Endothelial cell of umbilical vein (primary cell): Measurements from ENCODE around the gene MAL. TPM values are rescaled to one million over a fixed set of nuclear protein-coding genes. Genes with fewer than 3 reads are reported as not detected.

Source experiments
- BruUV-seq: library from RNA; stranded (reverse); fragments of 400-500 nt; replicated peaks from 2 replicates; lab custom pipeline; 2021; lab: Mats Ljungman, UMichigan
- CTCF ChIA-PET: fragments of 300-600, 350-600 bp; sonication (Branson Sonifier 250); formaldehyde crosslinking; loops from one replicate; lab custom pipeline; 2021; ENCODE audit warnings: antibody characterized with exemption, inconsistent platforms; lab: Charles Lee
- POLR2A ChIA-PET: fragments of 300-600, 350-600 bp; sonication (Branson Sonifier 250); formaldehyde crosslinking; loops from one replicate; lab custom pipeline; 2021; ENCODE audit warnings: antibody characterized with exemption, inconsistent platforms; lab: Charles Lee
- DNase-seq: peaks from one replicate; pipeline ENCODE4 v3.0.0-alpha.2; 2011; ENCODE audit warnings: low read depth, low spot score
- FAIRE-seq: peaks from 2 replicates; lab custom pipeline; 2011; peaks lifted over from hg19 to GRCh38; lab: Jason Lieb, UNC
- H2AFZ ChIP-seq: 2 replicates; pipeline ENCODE4 v1.6.0; 2012; ENCODE audit warnings: low read depth, low read length, control low read depth, inconsistent platforms
- H3K27ac ChIP-seq: 2 replicates; pipeline ENCODE4 v1.5.1; 2011; ENCODE audit warnings: low read depth, mild to moderate bottlenecking, control low read depth, low read length, moderate library complexity; ENCODE audit not compliant: insufficient read depth
- H3K27me3 ChIP-seq, 2 experiments: 2 replicates each; pipeline versions ENCODE4 v1.6.0 to v1.6.1; 2011; ENCODE audit warnings: low read length in 2 of 2, mixed read lengths in 1 of 2; ENCODE audit not compliant: control insufficient read depth in 2 of 2, insufficient read depth in 2 of 2
- H3K36me3 ChIP-seq, 2 experiments: 2 replicates in 1 of 2; 3 replicates in 1 of 2; pipeline ENCODE4 v1.5.1; 2011; ENCODE audit warnings: low read length in 2 of 2, mild to moderate bottlenecking in 1 of 2, moderate library complexity in 1 of 2; ENCODE audit not compliant: control insufficient read depth in 2 of 2, insufficient read depth in 2 of 2; ENCODE audit errors: extremely low read depth in 1 of 2
- H3K4me1 ChIP-seq: 3 replicates; pipeline ENCODE4 v1.5.1; 2011; ENCODE audit warnings: mild to moderate bottlenecking, low read length; ENCODE audit not compliant: control insufficient read depth, insufficient read depth; ENCODE audit errors: extremely low read depth
- H3K4me2 ChIP-seq: 2 replicates; pipeline ENCODE4 v1.6.1; 2011; ENCODE audit warnings: low read length, control low read depth, mixed read lengths; ENCODE audit not compliant: insufficient read depth
- H3K4me3 ChIP-seq, 3 experiments: fragments of 200-600 bp in 1 of 3; sonication (generic), shearing (Covaris generic) in 1 of 3; replicated peaks in 1 of 3; 2 replicates each; pipeline ENCODE4 v1.5.1; 2011 to 2016; ENCODE audit warnings: control low read depth in 3 of 3, low read length in 3 of 3, mild to moderate bottlenecking in 2 of 3, inconsistent platforms in 1 of 3, low read depth in 1 of 3, moderate library complexity in 1 of 3; ENCODE audit not compliant: insufficient read depth in 1 of 3
- H3K79me2 ChIP-seq: 2 replicates; pipeline ENCODE4 v1.6.0; 2012; ENCODE audit warnings: low read length, inconsistent platforms; ENCODE audit not compliant: control insufficient read depth, insufficient read depth
- H3K9ac ChIP-seq: replicated peaks from 2 replicates; pipeline ENCODE3; 2011; ENCODE audit warnings: low read length, control low read depth; ENCODE audit not compliant: insufficient read depth; ENCODE audit errors: extremely low read depth
- H3K9me1 ChIP-seq: replicated peaks from 3 replicates; pipeline ENCODE4 v1.6.0; 2011; ENCODE audit warnings: mild to moderate bottlenecking, low read length; ENCODE audit not compliant: control insufficient read depth, insufficient read depth; ENCODE audit errors: extremely low read depth
- H3K9me3 ChIP-seq: replicated peaks from 2 replicates; pipeline ENCODE4 v1.5.1; 2012; ENCODE audit warnings: low read length, inconsistent platforms; ENCODE audit not compliant: control insufficient read depth, insufficient read depth
- H4K20me1 ChIP-seq: replicated peaks from 2 replicates; pipeline ENCODE3; 2011; ENCODE audit warnings: mild to moderate bottlenecking, low read length; ENCODE audit not compliant: control insufficient read depth, insufficient read depth; ENCODE audit errors: extremely low read depth
- CTCF ChIP-seq, 2 donors: IDR thresholded peaks; 1 replicate in 1 of 2; 2 replicates in 1 of 2; pipeline ENCODE4 v1.5.1; 2011; ENCODE audit warnings: low read length in 2 of 2, mild to moderate bottlenecking in 2 of 2, moderate library complexity in 2 of 2, control low read depth in 1 of 2, inconsistent platforms in 1 of 2, low read depth in 1 of 2; ENCODE audit not compliant: insufficient read depth in 1 of 2; ENCODE audit errors: extremely low read depth in 1 of 2
- EZH2 ChIP-seq: IDR thresholded peaks from 2 replicates; pipeline ENCODE4 v1.6.1; 2012; ENCODE audit warnings: borderline replicate concordance, low read depth, mild to moderate bottlenecking, moderate library complexity, low read length, inconsistent platforms; ENCODE audit not compliant: severe bottlenecking
- FOS ChIP-seq: IDR thresholded peaks from 2 replicates; pipeline ENCODE4 v1.6.1; 2011; ENCODE audit warnings: mild to moderate bottlenecking, low read length, moderate library complexity, borderline replicate concordance; ENCODE audit not compliant: insufficient read depth
- GATA2 ChIP-seq: IDR thresholded peaks from 2 replicates; pipeline ENCODE4 v1.7.0; 2011; ENCODE audit warnings: low read depth, mild to moderate bottlenecking, moderate library complexity, mixed read lengths, low read length; ENCODE audit not compliant: insufficient read length, insufficient read depth
- JUN ChIP-seq: IDR thresholded peaks from 2 replicates; pipeline ENCODE4 v1.6.1; 2011; ENCODE audit warnings: borderline replicate concordance, low read depth; ENCODE audit not compliant: insufficient read length, insufficient read depth
- MAX ChIP-seq: IDR thresholded peaks from 2 replicates; pipeline ENCODE4 v1.6.1; 2011; ENCODE audit not compliant: insufficient read depth, insufficient read length
- MYC ChIP-seq: IDR thresholded peaks from one replicate; pipeline ENCODE4 v1.6.1; 2011; ENCODE audit warnings: mild to moderate bottlenecking, low read depth, low read length
- POLR2A ChIP-seq: IDR thresholded peaks from 2 replicates; pipeline ENCODE4 v1.6.1; 2012; ENCODE audit warnings: low read depth, mild to moderate bottlenecking, control low read depth, low read length
- POLR2AphosphoS5 ChIP-seq: IDR thresholded peaks from 2 replicates; pipeline ENCODE4 v1.6.1; 2012; ENCODE audit warnings: low read depth, mild to moderate bottlenecking, control low read depth, low read length, moderate library complexity; ENCODE audit not compliant: insufficient read depth
- dilution Hi-C: fragments of 300-500 bp; cut with MboI; formaldehyde crosslinking; loops from one replicate; pipeline ENCODE4 v1.15.0; 2019; ENCODE audit warnings: low sequenced_read_pairs; ENCODE audit not compliant: extremely low pct_ligation_motif_present
- intact Hi-C: fragments of 100-400 bp; cut with micrococcal nuclease; formaldehyde crosslinking; loops from one replicate; pipeline ENCODE4 v1.10.0; 2022
- polyA plus RNA-seq, 4 experiments: library from polyadenylated mRNA; depleted of rRNA in 3 of 4; stranded (reverse) in 3 of 4; unstranded in 1 of 4; fragments of >200 nt; gene quantifications; 2 replicates each; pipeline versions ENCODE4 v1.2.1 to v1.2.3, GENCODE V29; 2011 to 2012; ENCODE audit warnings: missing spikeins in 1 of 4
- total RNA-seq: library from RNA; stranded (reverse); gene quantifications from 2 replicates; pipeline ENCODE4 v1.2.3, GENCODE V29; 2021

Gene MAL
- total and polyA plus RNA-seq, 2 donors (not counting 3 experiments of a cell fraction or from before 2014, with no cell fraction given) = not detected

DNA sequence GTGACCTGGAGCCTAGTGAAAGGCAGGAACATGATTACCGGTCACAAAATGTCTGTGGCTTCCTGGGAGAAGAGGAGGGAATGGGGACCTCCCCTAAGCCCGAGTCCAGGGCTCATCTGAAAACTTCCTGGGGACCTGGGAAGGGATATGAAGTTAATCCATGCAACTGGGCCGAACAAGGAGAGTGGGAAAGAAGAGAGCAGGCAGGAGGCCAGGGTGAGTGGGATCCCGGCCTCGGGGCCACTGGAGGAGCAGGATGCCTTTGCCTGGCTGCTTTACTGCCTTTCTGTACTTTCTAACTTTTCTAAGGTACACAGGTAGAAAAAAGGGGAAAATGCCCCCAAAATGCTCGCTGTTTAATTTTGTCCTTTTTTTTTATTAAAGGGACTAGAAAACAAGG is 43.4 kb upstream of the MAL start:
- dilution Hi-C loops = no loop called here
- H3K4me2 ChIP-seq = no peak overlapping the region
- no peak overlapping the region for H3K27ac ChIP-seq
- H3K4me1 ChIP-seq = no peaks in the 10 kb centered on the region
- no peak overlapping the region for H2AFZ ChIP-seq
- intact Hi-C loops = no loop called here
- no peaks in the 10 kb centered on the region for H3K27me3 ChIP-seq
- FAIRE-seq (no peak), DNase-seq (no peak)
- H3K9me3 ChIP-seq = no peaks in the 10 kb centered on the region
- no peak for TF ChIP-seq FOS
- TF ChIP-seq GATA2 = no peak
- TF ChIP-seq MAX = no peak
- TF ChIP-seq JUN = no peak
- TF ChIP-seq POLR2AphosphoS5 = no peak
- no peak for TF ChIP-seq EZH2
- no peak for TF ChIP-seq CTCF (IDR thresholded peaks at IDR 0.05; ENCODE audit: extremely low read depth in 1 of 2, insufficient read depth in 1 of 2, low read depth in 1 of 2, low read length in 2 of 2)
- no peak for TF ChIP-seq POLR2A
- no peak for TF ChIP-seq MYC
- no TSS peak for BruUV-seq
- no peaks in the 10 kb centered on the region for H4K20me1 ChIP-seq
- no peaks in the 10 kb centered on the region for H3K9me1 ChIP-seq
- POLR2A ChIA-PET = no interaction called here
- no peaks in the 10 kb centered on the region for H3K79me2 ChIP-seq
- no peaks in the 10 kb centered on the region for H3K36me3 ChIP-seq
- no peak overlapping the region for H3K4me3 ChIP-seq
- CTCF ChIA-PET = no interaction called here
- no peak overlapping the region for H3K9ac ChIP-seq
